ENCODE measurements around the gene RNF138.

DNA sequence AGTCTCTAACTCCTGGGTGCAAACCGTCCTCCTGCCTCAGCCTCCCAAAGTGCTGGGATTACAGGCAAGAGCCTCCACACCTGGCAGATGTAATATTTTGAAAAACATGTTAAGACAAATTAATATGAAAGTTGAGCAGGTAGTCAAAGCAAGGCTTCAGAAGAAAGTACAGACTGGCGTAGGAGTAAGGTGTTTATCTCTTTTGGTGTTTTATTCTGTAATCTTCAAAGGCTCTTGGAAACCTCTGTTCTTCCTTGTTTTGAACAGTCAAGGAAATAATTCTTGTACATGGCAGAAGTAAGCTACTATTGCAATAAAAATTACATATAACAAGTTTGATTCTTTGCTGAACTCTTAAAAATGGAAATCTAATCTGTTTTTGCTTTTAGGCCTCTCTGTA is 5.3 kb downstream of the RNF138 start:
- TF ChIP-seq CTCF (IDR thresholded peaks at IDR 0.05; ENCODE audit: low read depth, low read length, missing input control) = no peak
- TF ChIP-seq, protein P1, sequence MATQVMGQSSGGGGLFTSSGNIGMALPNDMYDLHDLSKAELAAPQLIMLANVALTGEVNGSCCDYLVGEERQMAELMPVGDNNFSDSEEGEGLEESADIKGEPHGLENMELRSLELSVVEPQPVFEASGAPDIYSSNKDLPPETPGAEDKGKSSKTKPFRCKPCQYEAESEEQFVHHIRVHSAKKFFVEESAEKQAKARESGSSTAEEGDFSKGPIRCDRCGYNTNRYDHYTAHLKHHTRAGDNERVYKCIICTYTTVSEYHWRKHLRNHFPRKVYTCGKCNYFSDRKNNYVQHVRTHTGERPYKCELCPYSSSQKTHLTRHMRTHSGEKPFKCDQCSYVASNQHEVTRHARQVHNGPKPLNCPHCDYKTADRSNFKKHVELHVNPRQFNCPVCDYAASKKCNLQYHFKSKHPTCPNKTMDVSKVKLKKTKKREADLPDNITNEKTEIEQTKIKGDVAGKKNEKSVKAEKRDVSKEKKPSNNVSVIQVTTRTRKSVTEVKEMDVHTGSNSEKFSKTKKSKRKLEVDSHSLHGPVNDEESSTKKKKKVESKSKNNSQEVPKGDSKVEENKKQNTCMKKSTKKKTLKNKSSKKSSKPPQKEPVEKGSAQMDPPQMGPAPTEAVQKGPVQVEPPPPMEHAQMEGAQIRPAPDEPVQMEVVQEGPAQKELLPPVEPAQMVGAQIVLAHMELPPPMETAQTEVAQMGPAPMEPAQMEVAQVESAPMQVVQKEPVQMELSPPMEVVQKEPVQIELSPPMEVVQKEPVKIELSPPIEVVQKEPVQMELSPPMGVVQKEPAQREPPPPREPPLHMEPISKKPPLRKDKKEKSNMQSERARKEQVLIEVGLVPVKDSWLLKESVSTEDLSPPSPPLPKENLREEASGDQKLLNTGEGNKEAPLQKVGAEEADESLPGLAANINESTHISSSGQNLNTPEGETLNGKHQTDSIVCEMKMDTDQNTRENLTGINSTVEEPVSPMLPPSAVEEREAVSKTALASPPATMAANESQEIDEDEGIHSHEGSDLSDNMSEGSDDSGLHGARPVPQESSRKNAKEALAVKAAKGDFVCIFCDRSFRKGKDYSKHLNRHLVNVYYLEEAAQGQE (IDR thresholded peaks at IDR 0.05) = no peak
- no peak for TF ChIP-seq RAD21 (IDR thresholded peaks at IDR 0.05)
- no peak for TF ChIP-seq SP1 (IDR thresholded peaks at IDR 0.05)
- TF ChIP-seq GABPA (IDR thresholded peaks at IDR 0.05 in 1 of 2, conservative IDR thresholded peaks at IDR 0.05 in 1 of 2) = no peak
